Activated naive CD4-positive, alpha-beta T cell treated with anti-CD3 and anti-CD28 coated beads, Interleukin-2, amount 50 U/mL, for 24 hours (primary cell): Measurements from ENCODE around the gene ABCB7.
"Not testable (repeated sequence)": the region's sequence is repeated elsewhere in the genome, so short reads cannot be mapped to it uniquely, and the experiment has no call there.

Experiments used
- H3K27ac Mint-ChIP-seq: one replicate; pipeline ENCODE4 v1.8.0; 2021; ENCODE audit warnings: mild to moderate bottlenecking, mixed read lengths
- H3K27me3 Mint-ChIP-seq: one replicate; pipeline ENCODE4 v1.8.0; 2021; ENCODE audit warnings: mixed read lengths
- H3K36me3 Mint-ChIP-seq: one replicate; pipeline ENCODE4 v1.8.0; 2021; ENCODE audit warnings: mixed read lengths
- H3K4me1 Mint-ChIP-seq: one replicate; pipeline ENCODE4 v1.8.0; 2021; ENCODE audit warnings: mixed read lengths
- H3K4me3 Mint-ChIP-seq: one replicate; pipeline ENCODE4 v1.8.0; 2021; ENCODE audit warnings: mild to moderate bottlenecking, mixed read lengths
- H3K9me3 Mint-ChIP-seq: one replicate; pipeline ENCODE4 v1.8.0; 2021; ENCODE audit warnings: mixed read lengths

Gene ABCB7

DNA sequence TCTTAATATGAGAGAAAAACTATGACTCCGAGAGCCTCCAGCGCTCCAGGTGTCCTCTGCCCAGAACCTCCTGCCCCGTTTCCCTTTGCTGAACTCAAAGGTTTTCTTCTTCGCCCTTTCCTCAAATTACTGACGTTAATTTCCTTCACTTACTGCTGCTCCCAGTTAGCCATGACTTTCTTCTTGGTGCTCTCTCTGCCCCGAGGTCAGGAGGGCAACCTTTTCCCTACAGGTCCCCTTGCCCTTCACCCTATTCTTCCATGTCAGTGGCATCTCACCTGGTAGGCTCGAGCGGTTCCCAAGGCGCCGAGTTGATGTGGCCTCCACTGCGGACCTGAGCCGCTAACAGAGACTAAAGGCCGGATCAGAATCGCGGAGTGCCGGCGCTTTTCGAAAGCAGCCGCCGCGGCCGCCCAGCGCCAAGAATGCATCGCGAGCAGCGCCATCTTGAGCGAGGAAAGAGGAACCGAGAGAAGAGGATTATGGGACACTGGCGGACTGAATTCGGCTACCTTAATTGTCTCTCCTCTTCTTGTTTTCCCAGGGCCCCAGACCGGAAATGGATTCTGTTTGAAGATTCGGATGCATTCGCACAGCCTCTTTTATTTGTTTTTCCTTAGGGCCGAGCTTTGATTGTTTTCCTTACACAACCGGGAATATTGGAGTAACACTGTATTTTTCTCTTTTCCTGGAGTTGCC, at the start of gene ABCB7:
ABCB7 (minus strand) TSS at position 457 of the 699 bp plus-strand sequence; CDS start at position 446, 11 bp downstream.
- H3K4me1 Mint-ChIP-seq = peaks cover 73% of the 10 kb centered on the region

GRCh38 chrX:75188415-75189206, 32.5 kb upstream of the ABCB7 start:
- H3K4me1 Mint-ChIP-seq, H3K4me3 Mint-ChIP-seq, H3K36me3 Mint-ChIP-seq, H3K27me3 Mint-ChIP-seq, H3K9me3 Mint-ChIP-seq: not testable (repeated sequence)
- peak overlapping the region; percentile 46 for H3K27ac Mint-ChIP-seq

More for the DNA sequence above, at the start of gene ABCB7:
- Mint-ChIP-seq H3K27me3 (no peaks in the 10 kb centered on the region), H3K27ac (peak within 1 kb of the TSS; percentile 99), H3K9me3 (no peaks in the 10 kb centered on the region), H3K36me3 (peaks cover 4% of the 10 kb centered on the region), H3K4me3 (peak within 1 kb of the TSS; percentile 98)

GRCh38 chrX:75181721-75182120, 25.6 kb upstream of the ABCB7 start:
- Mint-ChIP-seq H3K4me3 (no peak overlapping the region), H3K27ac (no peak overlapping the region), H3K27me3 (no peaks in the 10 kb centered on the region), H3K36me3 (peaks cover 1% of the 10 kb centered on the region), H3K4me1 (no peaks in the 10 kb centered on the region), H3K9me3 (no peaks in the 10 kb centered on the region)

- not testable (repeated sequence) for H3K4me3 Mint-ChIP-seq, H3K9me3 Mint-ChIP-seq, H3K36me3 Mint-ChIP-seq, H3K27me3 Mint-ChIP-seq, H3K27ac Mint-ChIP-seq, H3K4me1 Mint-ChIP-seq
These were observed 23.6 kb upstream of the ABCB7 start for GRCh38 chrX:75179536-75180293.

DNA sequence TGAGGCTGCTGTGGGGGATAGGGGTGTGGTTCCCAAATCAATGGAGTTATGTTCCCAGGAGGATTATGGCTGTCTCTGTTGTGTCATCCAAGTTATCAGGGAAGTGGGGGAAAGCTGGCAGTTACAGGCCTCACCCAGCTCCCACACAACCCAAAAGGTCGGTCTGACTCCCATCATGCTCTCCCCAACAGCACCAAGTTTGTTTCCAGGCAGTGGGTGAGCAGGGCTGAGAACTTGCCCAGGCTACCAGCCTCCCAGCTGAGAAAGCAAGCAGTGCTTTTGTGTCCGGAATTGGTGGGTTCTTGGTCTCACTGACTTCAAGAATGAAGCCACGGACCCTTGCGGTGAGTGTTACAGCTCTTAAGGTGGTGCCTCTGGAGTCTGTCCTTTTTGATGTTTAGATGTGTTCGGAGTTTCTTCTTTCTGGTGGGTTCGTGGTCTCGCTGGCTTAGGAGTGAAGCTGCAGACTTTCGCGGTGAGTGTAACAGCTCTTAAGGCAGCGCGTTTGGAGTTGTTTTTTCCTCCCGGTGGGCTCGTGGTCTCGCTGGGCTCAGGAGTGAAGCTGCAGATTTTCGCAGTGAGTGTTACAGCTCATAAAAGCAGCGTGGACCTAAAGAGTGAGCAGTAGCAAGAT, 16.3 kb upstream of the ABCB7 start:
- not testable (repeated sequence) for H3K4me1 Mint-ChIP-seq, H3K4me3 Mint-ChIP-seq, H3K27me3 Mint-ChIP-seq, H3K27ac Mint-ChIP-seq, H3K36me3 Mint-ChIP-seq, H3K9me3 Mint-ChIP-seq

- no peaks in the 10 kb centered on the region for H3K27me3 Mint-ChIP-seq
- no peaks in the 10 kb centered on the region for H3K9me3 Mint-ChIP-seq
- peak overlapping the region; percentile 99 for H3K27ac Mint-ChIP-seq
- no peak overlapping the region for H3K4me3 Mint-ChIP-seq
- H3K36me3 Mint-ChIP-seq = no peaks in the 10 kb centered on the region
- H3K4me1 Mint-ChIP-seq = peaks cover 53% of the 10 kb centered on the region
These were observed 2.0 kb upstream of the ABCB7 start for GRCh38 chrX:75158054-75158453.

DNA sequence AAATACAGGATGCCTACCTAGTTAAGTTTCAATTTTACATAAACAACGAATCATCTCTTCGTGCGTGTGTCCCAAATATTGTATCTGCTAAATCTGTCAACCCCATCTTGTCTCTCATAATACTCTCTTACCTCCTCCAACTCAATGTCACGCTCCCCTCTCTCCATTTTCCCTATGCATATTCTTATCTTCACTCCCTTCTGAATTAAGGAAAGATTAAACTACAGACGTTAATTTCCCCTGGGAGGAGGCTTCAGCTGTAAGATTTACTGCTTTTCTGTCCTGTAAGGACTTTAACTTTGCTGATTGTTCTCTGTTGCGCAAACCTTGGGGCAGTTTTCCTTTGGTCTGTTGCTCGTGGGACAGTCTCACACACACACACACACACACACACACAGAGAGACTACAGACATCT, 455 bp upstream of the ABCB7 start:
- Mint-ChIP-seq H3K36me3 (no peaks in the 10 kb centered on the region), H3K9me3 (no peaks in the 10 kb centered on the region), H3K27ac (peak overlapping the region; percentile 99), H3K4me1 (peaks cover 67% of the 10 kb centered on the region), H3K27me3 (no peaks in the 10 kb centered on the region), H3K4me3 (peak overlapping the region; percentile 98)

DNA sequence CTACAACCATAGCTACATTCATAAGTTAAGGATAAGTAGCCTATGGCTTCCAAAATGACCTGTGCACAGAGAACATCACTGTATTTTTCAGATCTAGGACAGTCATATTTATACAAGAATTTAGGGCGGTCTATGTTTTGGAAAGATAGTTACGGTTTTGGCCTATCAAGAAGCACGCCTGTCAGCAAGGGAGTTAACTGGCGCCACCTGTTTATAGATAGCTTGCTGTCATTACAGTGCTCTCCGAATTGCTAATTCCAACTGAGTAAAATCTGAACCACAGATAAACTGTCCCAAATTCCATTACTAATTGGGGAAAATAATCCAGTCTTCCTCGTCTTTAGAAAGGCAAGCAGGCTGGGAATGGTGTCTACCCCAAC, 646 bp downstream of the ABCB7 start:
- Mint-ChIP-seq H3K9me3 (no peaks in the 10 kb centered on the region), H3K36me3 (peaks cover 4% of the 10 kb centered on the region), H3K27me3 (no peaks in the 10 kb centered on the region), H3K27ac (peak overlapping the region; percentile 99), H3K4me3 (peak overlapping the region; percentile 98), H3K4me1 (peaks cover 76% of the 10 kb centered on the region)

GRCh38 chrX:75154871-75155270, 1.2 kb downstream of the ABCB7 start:
- Mint-ChIP-seq H3K9me3 (no peaks in the 10 kb centered on the region), H3K4me3 (peak overlapping the region; percentile 98), H3K27me3 (no peaks in the 10 kb centered on the region), H3K27ac (no peak overlapping the region), H3K4me1 (peaks cover 79% of the 10 kb centered on the region), H3K36me3 (peaks cover 4% of the 10 kb centered on the region)

- Mint-ChIP-seq H3K4me1 (peaks cover 65% of the 10 kb centered on the region), H3K4me3 (no peak overlapping the region), H3K36me3 (peaks cover 8% of the 10 kb centered on the region), H3K9me3 (no peaks in the 10 kb centered on the region), H3K27me3 (no peaks in the 10 kb centered on the region), H3K27ac (no peak overlapping the region)
These were observed 4.1 kb downstream of the ABCB7 start for GRCh38 chrX:75151827-75152592.

GRCh38 chrX:75149654-75150053, 6.4 kb downstream of the ABCB7 start:
- Mint-ChIP-seq H3K4me3 (no peak overlapping the region), H3K36me3 (peaks cover 8% of the 10 kb centered on the region), H3K4me1 (peaks cover 68% of the 10 kb centered on the region), H3K27me3 (no peaks in the 10 kb centered on the region), H3K27ac (peak overlapping the region; percentile 60), H3K9me3 (no peaks in the 10 kb centered on the region)

GRCh38 chrX:75132672-75133071, 23.4 kb downstream of the ABCB7 start:
- no peaks in the 10 kb centered on the region for H3K9me3 Mint-ChIP-seq
- peaks cover 57% of the 10 kb centered on the region for H3K4me1 Mint-ChIP-seq
- H3K4me3 Mint-ChIP-seq = no peak overlapping the region
- no peaks in the 10 kb centered on the region for H3K27me3 Mint-ChIP-seq
- peak overlapping the region; percentile 65 for H3K27ac Mint-ChIP-seq
- peaks cover 8% of the 10 kb centered on the region for H3K36me3 Mint-ChIP-seq

GRCh38 chrX:75131973-75132627, 24.0 kb downstream of the ABCB7 start:
- H3K9me3 Mint-ChIP-seq = no peaks in the 10 kb centered on the region
- H3K27me3 Mint-ChIP-seq = no peaks in the 10 kb centered on the region
- no peak overlapping the region for H3K4me3 Mint-ChIP-seq
- H3K36me3 Mint-ChIP-seq = peaks cover 5% of the 10 kb centered on the region
- H3K4me1 Mint-ChIP-seq = peaks cover 59% of the 10 kb centered on the region
- no peak overlapping the region for H3K27ac Mint-ChIP-seq

- H3K4me1 Mint-ChIP-seq = peaks cover 55% of the 10 kb centered on the region
- H3K27me3 Mint-ChIP-seq, H3K4me3 Mint-ChIP-seq, H3K36me3 Mint-ChIP-seq, H3K27ac Mint-ChIP-seq, H3K9me3 Mint-ChIP-seq: not testable (repeated sequence)
These were observed 27.0 kb downstream of the ABCB7 start for GRCh38 chrX:75129069-75129468.
